Measurements from ENCODE around the gene TOX2.

DNA sequence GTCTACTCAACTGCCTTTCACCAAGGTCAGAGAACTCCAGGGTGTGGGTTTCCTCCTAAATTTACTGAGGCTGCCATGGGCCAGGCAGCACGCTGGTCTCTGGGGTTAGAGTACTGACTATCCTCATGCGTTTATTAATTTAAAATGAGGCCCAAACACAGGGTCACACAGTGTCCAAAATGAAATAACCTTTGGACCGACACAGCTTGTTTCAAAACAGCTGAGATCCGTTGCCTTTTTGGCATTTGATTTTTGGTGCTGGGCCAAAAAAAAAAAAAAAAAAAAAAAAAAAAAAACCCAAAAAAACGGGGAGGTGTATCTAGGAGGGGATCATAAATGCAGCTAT, 14.6 kb upstream of the TOX2 start:
- no peak for TF ChIP-seq CTCF (IDR thresholded peaks at IDR 0.05; ENCODE audit: low read depth, low read length, poor library complexity, severe bottlenecking)
- TF ChIP-seq EZH2phosphoT487 (IDR thresholded peaks at IDR 0.05; ENCODE audit: borderline replicate concordance, low read length), result no peak
